Stimulated activated CD8-positive, alpha-beta memory T cell treated with anti-CD3 and anti-CD28 coated beads, Interleukin-15, amount 100 ng/mL, for 24 hours (primary cell): ENCODE results near the gene H3-3A.

ENCODE experiments used
- DNase-seq: peaks from one replicate; pipeline ENCODE4 v3.0.0-alpha.2; 2020; ENCODE audit warnings: low read depth

Gene H3-3A

DNA sequence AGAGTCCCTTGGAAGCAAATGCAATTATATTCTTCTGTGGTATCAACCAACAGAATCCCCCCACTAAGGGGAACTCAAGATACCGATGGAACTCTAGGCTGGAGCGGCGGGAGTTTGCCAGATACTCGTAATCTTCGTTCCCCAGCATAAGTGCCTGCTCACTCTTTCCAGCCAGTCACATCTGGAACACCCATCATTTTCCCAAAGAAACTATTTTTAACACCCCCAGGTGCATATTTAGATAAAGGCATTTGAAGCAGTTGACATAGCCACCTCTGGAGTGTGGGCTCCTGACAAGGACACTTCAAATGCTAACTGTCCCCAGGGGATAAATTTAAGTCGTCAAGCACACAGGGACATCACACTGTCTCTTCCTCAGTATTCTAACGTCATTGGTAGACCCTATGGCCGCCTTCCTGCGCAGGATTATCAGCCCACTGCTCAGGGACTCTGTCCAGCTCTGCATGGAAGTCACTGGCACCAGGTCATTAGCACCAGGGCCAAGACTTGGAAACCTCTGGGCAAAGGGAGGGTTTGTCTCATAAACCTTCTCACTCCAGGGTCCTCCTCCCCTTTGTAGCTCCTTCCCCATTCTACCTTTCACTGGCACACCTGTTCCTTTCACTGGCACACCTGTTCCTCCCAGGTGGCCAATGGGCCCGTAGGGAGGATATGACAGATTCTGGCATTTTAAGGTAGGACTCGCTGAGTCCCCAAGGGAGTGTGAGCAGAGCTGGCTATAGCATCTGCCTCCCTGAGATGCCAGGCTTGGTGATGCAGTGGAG, 48.8 kb downstream of the H3-3A start:
- no peak for DNase-seq

DNA sequence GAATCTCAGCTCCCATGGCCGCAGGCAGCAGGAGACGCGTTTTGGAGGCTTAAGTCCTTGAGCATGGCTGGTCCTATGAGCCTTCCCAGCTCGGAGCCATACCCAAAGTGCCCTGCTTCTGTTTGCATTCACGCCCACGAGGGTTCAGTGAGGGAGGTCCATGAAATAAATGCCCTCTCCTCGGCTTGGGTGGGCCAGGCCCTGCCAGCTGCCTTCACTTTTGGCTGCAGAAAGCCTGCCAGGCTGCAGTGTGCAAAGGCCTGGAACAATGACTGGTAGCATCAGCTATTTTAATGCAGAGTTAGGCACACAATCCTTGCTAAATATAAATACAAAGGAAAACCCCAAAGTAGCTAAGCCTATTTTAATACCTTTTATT, 49.4 kb downstream of the H3-3A start:
- no peak for DNase-seq

DNA sequence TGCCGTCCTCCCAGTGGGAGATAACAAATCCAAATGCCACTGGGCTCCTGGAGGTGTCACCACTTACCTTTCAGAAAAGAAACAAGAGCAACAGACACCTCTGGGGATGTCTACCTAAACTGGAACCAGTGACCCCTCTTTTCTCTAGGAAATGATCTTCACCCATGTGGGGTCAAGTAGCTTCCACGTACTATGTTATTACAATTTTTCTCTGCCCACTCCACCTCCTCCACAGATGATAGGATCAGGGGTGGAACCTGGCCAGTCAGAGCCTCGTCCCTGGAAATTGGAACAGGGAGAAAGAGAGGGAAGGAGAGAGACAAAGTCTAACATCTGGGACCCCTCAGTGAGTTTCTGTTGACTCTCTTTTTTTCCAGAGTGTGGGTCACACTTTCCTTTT, 50.1 kb downstream of the H3-3A start:
- no peak for DNase-seq

DNA sequence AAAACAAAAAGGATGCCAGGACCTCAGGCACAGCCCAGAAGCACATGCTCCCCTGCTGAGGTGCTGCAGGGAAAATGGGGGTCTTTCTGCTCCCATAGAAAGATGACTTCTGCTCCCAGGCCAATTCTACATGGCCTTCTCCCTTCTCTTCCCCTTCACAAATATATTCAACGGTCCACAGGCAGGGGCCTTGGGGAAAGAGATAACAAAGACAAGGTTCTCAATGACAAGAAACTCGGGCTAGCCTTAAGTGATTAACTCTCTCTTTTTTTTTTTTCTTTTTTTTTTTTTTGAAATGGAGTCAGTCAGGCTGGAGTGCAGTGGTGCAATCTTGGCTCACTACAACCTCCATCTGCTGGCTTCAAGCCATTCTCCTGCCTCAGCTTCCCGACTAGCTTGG, 54.2 kb downstream of the H3-3A start:
- DNase-seq = no peak

DNA sequence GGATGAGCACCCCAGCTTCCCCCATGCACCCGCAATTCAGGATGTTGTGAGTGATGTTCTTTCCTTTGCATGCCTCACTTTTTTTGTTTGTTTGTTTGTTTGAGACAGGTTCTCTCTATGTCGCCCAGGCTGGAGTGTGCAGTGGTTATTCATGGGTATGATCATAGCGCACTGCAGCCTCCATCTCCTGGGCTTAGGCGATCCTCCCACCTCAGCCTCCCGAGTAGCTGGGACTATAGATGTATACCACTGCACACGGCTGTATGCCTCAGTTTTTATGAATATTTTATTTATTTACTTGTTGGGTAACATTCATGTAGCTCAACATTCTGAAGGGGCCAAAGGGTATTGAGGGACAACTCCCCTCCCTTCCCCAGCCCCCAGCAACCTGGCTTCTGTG, 54.8 kb downstream of the H3-3A start:
- DNase-seq = no peak

DNA sequence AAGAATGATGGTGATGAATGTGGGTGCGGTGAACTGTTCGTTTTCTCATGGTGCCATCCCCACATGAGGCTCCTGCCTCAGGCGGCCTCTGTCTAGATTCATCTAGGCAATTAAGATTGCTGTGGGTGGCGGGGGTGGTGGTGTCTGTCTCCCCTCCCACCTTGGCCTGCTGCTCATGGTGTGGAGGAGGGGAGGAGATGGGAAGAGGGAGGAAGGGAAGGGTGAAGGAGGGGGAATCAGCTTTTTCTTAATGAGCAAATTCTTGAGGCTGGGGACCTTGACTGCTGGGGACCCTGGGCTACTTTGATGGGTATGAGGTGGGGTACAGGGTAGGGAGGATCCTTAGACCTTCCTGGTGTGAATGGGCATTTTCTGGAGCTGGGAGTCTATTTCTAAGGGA, 55.8 kb downstream of the H3-3A start:
- no peak for DNase-seq

DNA sequence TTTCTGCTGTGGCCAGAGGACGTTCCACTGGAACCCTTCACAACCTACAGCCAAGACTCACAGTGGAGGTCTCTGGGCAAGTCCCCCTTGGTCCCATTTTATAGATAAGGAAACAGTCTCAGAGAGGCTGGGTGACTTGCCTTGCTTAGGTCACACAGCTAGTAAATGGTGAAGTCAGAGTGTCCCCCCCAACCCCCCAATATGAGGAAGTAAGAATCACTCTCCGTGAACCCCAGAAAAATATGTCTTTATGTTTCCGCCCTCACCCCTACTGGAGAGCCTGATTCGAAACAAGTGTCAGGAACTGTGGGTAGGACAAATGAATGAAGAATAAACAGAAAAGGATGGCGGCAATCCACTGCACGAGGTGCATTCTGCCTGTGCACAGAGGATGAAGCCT, 56.7 kb downstream of the H3-3A start:
- no peak for DNase-seq

DNA sequence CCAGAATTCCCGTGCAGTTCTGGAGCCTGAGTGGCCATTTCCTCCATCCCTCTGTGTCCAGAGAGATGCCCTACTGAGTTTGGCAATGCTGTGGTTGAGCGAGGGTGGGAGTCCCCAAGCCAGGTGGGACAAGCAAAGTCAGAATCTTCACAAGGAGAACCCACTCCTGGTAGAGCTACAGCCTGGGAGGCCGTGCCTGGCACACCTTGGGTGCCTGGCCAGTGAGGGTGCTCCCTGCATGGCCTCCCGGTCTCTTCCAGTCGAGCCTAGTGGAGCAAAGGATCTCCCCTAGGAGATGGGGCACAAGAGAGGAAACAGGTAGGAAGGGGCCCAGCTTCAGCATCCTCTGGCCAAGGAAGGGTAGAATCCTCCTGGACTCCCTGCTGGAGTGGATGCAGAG, 57.9 kb downstream of the H3-3A start:
- no peak for DNase-seq

DNA sequence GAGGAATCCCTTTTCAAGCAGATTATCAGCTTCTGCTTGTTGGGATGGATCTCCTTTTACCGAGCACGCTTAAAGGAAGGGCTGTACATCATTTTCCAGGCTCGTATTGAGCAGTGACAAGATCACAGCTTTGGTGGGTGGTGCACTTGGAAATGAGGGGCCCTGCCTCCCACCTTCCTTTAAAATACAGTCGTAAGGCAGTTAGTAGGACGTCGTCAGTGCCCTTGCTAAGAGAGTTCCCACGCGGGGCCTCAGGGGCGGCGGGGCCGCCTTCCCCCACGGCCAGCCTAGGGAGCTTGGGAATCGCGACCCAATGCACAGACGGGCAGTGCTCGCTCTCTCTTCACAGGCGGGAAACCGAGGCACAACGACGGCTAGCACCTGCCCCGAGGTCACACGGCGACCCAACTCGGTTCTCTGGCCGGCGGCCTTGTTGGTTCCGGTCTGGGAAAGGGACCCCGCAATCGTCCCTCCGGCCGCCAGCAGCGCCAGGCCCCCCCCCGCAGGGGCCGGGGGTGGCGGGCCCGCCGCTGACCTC, 58.6 kb downstream of the H3-3A start:
- DNase-seq = no peak
